Fibroblast of lung (primary cell): ENCODE data around the gene DPYSL4.

ENCODE experiments used
- CTCF ChIP-seq, 2 donors: IDR thresholded peaks in 1 of 2; conservative IDR thresholded peaks in 1 of 2; 1 replicate in 1 of 2; 2 replicates in 1 of 2; pipeline ENCODE4 v1.5.1; 2011 to 2012; ENCODE audit warnings: low read length in 2 of 2, control low read depth in 1 of 2, inconsistent platforms in 1 of 2, low read depth in 1 of 2, mild to moderate bottlenecking in 1 of 2
- EZH2 ChIP-seq: IDR thresholded peaks from 2 replicates; pipeline ENCODE4 v1.5.1; 2012; ENCODE audit warnings: low read length, control low read depth, mild to moderate bottlenecking; ENCODE audit errors: missing control alignments

GRCh38 chr10:132169031-132169765 lies 17.6 kb upstream of the DPYSL4 start:
- TF ChIP-seq CTCF (conservative IDR thresholded peaks at IDR 0.05 in 1 of 2, IDR thresholded peaks at IDR 0.05 in 1 of 2; ENCODE audit: low read depth in 1 of 2, low read length in 2 of 2) (no peak), EZH2 (no peak)
